Measurements from ENCODE around the gene WNT9B.

DNA sequence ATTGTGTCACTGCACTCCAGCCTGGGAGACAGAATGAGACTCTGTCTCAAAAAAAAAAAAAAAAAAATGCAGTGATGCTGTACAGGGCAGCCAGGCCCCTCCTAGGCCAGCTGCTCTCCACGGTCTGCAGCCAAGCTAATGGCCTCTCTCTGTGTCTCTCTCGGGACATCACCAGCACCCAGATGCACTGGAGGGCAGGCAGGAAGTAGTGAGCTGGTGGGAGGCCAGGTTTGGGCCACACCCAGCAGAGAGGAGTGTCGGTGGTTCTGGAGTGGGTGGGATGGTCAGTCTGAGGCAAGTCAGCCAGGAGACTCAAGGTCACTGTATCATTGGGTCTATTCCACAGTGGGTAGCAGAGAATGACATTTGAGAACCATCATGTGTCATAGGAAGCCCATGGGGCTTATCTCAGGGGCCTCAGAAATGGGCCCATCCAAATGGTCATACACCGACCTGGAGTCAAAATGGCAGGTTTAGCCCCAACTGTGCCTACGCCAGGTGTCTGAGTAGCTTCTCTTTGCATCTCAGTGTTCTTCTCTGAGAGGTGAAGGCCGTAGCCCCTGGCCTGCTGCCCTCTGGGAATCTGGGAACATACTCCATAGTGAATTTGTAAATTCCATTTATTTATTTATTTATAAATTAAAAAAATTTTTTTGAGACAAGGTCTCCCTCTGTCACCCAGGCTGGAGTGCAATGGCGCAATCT lies 22.7 kb downstream of the WNT9B start:
- TF ChIP-seq EZH2 (IDR thresholded peaks at IDR 0.05; ENCODE audit: borderline replicate concordance) = no peak
- TF ChIP-seq, protein P1, sequence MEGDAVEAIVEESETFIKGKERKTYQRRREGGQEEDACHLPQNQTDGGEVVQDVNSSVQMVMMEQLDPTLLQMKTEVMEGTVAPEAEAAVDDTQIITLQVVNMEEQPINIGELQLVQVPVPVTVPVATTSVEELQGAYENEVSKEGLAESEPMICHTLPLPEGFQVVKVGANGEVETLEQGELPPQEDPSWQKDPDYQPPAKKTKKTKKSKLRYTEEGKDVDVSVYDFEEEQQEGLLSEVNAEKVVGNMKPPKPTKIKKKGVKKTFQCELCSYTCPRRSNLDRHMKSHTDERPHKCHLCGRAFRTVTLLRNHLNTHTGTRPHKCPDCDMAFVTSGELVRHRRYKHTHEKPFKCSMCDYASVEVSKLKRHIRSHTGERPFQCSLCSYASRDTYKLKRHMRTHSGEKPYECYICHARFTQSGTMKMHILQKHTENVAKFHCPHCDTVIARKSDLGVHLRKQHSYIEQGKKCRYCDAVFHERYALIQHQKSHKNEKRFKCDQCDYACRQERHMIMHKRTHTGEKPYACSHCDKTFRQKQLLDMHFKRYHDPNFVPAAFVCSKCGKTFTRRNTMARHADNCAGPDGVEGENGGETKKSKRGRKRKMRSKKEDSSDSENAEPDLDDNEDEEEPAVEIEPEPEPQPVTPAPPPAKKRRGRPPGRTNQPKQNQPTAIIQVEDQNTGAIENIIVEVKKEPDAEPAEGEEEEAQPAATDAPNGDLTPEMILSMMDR (IDR thresholded peaks at IDR 0.05; ENCODE audit: poor library complexity) = no peak

Measured in hepatocyte (in vitro differentiated cells).